IPS-NIHi11 (cell line): ENCODE measurements around the gene KRT26.

Experiments
- DNase-seq: peaks from one replicate; pipeline ENCODE4 v3.0.0; 2012; ENCODE audit warnings: mixed read lengths, low spot score

Gene KRT26

GRCh38 chr17:40727447-40728231 is 44.4 kb downstream of the KRT26 start:
- no peak for DNase-seq

GRCh38 chr17:40726919-40727318 is 45.1 kb downstream of the KRT26 start:
- DNase-seq = no peak

- DNase-seq = no peak
Observed at GRCh38 chr17:40724656-40725055, 47.3 kb downstream of the KRT26 start.

- DNase-seq = no peak
Observed at GRCh38 chr17:40722241-40722640, 49.8 kb downstream of the KRT26 start.

GRCh38 chr17:40720899-40721298 is 51.1 kb downstream of the KRT26 start:
- DNase-seq = no peak

- no peak for DNase-seq
Observed at GRCh38 chr17:40718930-40719329, 53.1 kb downstream of the KRT26 start.

- DNase-seq = no peak
Observed at GRCh38 chr17:40717776-40718175, 54.2 kb downstream of the KRT26 start.
